HG03378 (cell line): Measurements from ENCODE around the gene ARFGAP1.
"Not testable (repeated sequence)": the region's sequence is repeated elsewhere in the genome, so short reads cannot be mapped to it uniquely, and the experiment has no call there.

Source experiments
- ATAC-seq: cut with Tn5 transposase; IDR thresholded peaks from one replicate; pipeline ENCODE4 v1.9.1; 2021; ENCODE audit warnings: mild to moderate bottlenecking, moderate library complexity; ENCODE audit not compliant: unreplicated experiment

The ARFGAP1 gene

GRCh38 chr20:63290136-63290676 lies 17.6 kb downstream of the ARFGAP1 start:
- ATAC-seq: no peak

- no peak for ATAC-seq
Observed at GRCh38 chr20:63290677-63291472, 18.3 kb downstream of the ARFGAP1 start.

- no peak for ATAC-seq
Observed at GRCh38 chr20:63291811-63292210, 19.2 kb downstream of the ARFGAP1 start.

GRCh38 chr20:63292292-63292701 lies 19.7 kb downstream of the ARFGAP1 start:
- no peak for ATAC-seq

GRCh38 chr20:63292904-63293303 lies 20.3 kb downstream of the ARFGAP1 start, which contains the start of gene COL20A1:
TSS of gene COL20A1 (plus strand) at chr20:63293186. CDS start at chr20:63295108, 1,922 bp downstream.
- no peak for ATAC-seq

- no peak for ATAC-seq
Observed at GRCh38 chr20:63293456-63293855, 20.8 kb downstream of the ARFGAP1 start.

GRCh38 chr20:63293871-63294535 lies 21.4 kb downstream of the ARFGAP1 start:
- ATAC-seq: no peak

GRCh38 chr20:63294536-63294900 lies 21.9 kb downstream of the ARFGAP1 start:
- no peak for ATAC-seq

GRCh38 chr20:63295018-63295417 lies 22.4 kb downstream of the ARFGAP1 start:
- no peak for ATAC-seq

- ATAC-seq: no peak
Observed at GRCh38 chr20:63295422-63295821, 22.8 kb downstream of the ARFGAP1 start.

- ATAC-seq: no peak
Observed at GRCh38 chr20:63295846-63296245, 23.2 kb downstream of the ARFGAP1 start.

- no peak for ATAC-seq
Observed at GRCh38 chr20:63296531-63297299, 24.1 kb downstream of the ARFGAP1 start.

GRCh38 chr20:63297371-63297781 lies 24.8 kb downstream of the ARFGAP1 start:
- no peak for ATAC-seq

- ATAC-seq: no peak
Observed at GRCh38 chr20:63297796-63298572, 25.4 kb downstream of the ARFGAP1 start.

GRCh38 chr20:63298731-63299312 lies 26.2 kb downstream of the ARFGAP1 start:
- ATAC-seq: no peak

- no peak for ATAC-seq
Observed at GRCh38 chr20:63301671-63302070, 29.1 kb downstream of the ARFGAP1 start.

GRCh38 chr20:63303095-63303666 lies 30.6 kb downstream of the ARFGAP1 start:
- ATAC-seq: no peak

GRCh38 chr20:63305393-63305792 lies 32.8 kb downstream of the ARFGAP1 start:
- no peak for ATAC-seq

GRCh38 chr20:63305933-63306672 lies 33.5 kb downstream of the ARFGAP1 start:
- not testable (repeated sequence) for ATAC-seq
